Activated CD8-positive, alpha-beta memory T cell treated with anti-CD3 and anti-CD28 coated beads for 4 hours (primary cell): Measurements from ENCODE around the gene ZNRF3.

Experiments used
- DNase-seq, 2 donors: peaks; one replicate each; pipeline ENCODE4 v3.0.0-alpha.2; 2020; ENCODE audit warnings: low read depth in 2 of 2

Gene ZNRF3

GRCh38 chr22:29009148-29009547 lies 125.8 kb downstream of the ZNRF3 start:
- DNase-seq, result no peak

- DNase-seq, result no peak
Observed at GRCh38 chr22:29011240-29012100, 128.1 kb downstream of the ZNRF3 start.

- DNase-seq, result no peak
Observed at GRCh38 chr22:29012101-29012433, 128.7 kb downstream of the ZNRF3 start.

- DNase-seq, result no peak
Observed at GRCh38 chr22:29012952-29013351, 129.6 kb downstream of the ZNRF3 start.

GRCh38 chr22:29014293-29014692 lies 130.9 kb downstream of the ZNRF3 start:
- DNase-seq, result no peak

- no peak for DNase-seq
Observed at GRCh38 chr22:29014773-29015172, 131.4 kb downstream of the ZNRF3 start.

GRCh38 chr22:29016067-29016938 lies 132.9 kb downstream of the ZNRF3 start:
- no peak for DNase-seq

- DNase-seq, result no peak
Observed at GRCh38 chr22:29018293-29019189, 135.2 kb downstream of the ZNRF3 start.

GRCh38 chr22:29022101-29022817 lies 138.9 kb downstream of the ZNRF3 start:
- DNase-seq, result no peak

- no peak for DNase-seq
Observed at GRCh38 chr22:29023172-29023796, 139.9 kb downstream of the ZNRF3 start.

- DNase-seq, result no peak
Observed at GRCh38 chr22:29026579-29026978, 143.2 kb downstream of the ZNRF3 start.

GRCh38 chr22:29028468-29028867 lies 145.1 kb downstream of the ZNRF3 start:
- no peak for DNase-seq

- no peak for DNase-seq
Observed at GRCh38 chr22:29029202-29030000, 146.0 kb downstream of the ZNRF3 start.

- no peak for DNase-seq
Observed at GRCh38 chr22:29030016-29030617, 146.7 kb downstream of the ZNRF3 start.

- DNase-seq, result no peak
Observed at GRCh38 chr22:29030618-29031226, 147.3 kb downstream of the ZNRF3 start.

GRCh38 chr22:29031227-29032011 lies 148.0 kb downstream of the ZNRF3 start:
- no peak for DNase-seq

- DNase-seq, result no peak
Observed at GRCh38 chr22:29032014-29032475, 148.7 kb downstream of the ZNRF3 start.

- no peak for DNase-seq
Observed at GRCh38 chr22:29032584-29032983, 149.2 kb downstream of the ZNRF3 start.
